HG02610 (cell line): Measurements from ENCODE around the gene KLK10.

Experiments used
- ATAC-seq: cut with Tn5 transposase; IDR thresholded peaks from one replicate; pipeline ENCODE4 v1.9.1; 2021; ENCODE audit warnings: mild to moderate bottlenecking, moderate library complexity; ENCODE audit not compliant: unreplicated experiment

Gene KLK10

GRCh38 chr19:51026554-51026831 lies 7.0 kb upstream of the KLK10 start, which contains the start of gene KLK11:
TSS of gene KLK11 (minus strand) at chr19:51026616. CDS start at chr19:51025631, 985 bp downstream.
- no peak for ATAC-seq

GRCh38 chr19:51025809-51026553 lies 6.5 kb upstream of the KLK10 start:
- ATAC-seq: no peak

DNA sequence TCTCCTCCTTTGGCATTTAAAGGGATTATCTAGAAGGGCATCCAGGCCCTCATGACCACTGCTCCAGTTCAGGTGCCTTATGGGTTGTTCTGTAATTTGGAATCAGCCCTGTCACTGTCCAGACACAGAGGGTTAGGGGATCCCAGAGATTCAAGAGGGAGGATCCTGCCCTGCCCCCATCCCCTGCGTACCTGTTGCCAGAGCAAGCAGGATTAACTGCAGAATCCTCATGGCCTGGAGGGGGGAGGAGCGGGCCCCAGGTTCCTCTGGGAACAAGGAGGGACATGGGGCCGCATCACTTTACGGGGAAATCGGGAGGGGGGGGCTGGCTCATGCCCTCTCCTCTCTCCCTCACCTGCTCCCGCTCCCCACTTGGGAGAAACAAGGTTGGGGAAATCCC lies 5.9 kb upstream of the KLK10 start:
- no peak for ATAC-seq

DNA sequence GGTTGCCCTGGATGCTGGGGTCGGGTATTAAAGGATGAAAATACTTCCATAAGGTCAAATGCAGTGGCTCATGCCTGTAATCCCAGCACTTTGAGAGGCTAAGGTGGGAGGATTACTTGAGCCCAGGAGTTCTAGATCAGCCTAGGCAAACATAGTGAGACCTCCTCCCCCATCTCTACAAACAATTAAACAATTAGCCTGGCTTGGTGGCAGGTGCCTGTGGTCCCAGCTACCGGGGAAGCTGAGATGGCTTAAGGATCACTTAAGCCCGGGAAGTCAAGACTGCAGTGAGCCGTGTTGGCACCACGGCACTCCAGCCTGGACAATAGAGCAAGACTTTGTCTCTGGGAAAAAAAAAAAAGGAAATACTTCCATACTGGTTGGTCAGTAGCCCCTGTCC lies 5.4 kb upstream of the KLK10 start:
- no peak for ATAC-seq

DNA sequence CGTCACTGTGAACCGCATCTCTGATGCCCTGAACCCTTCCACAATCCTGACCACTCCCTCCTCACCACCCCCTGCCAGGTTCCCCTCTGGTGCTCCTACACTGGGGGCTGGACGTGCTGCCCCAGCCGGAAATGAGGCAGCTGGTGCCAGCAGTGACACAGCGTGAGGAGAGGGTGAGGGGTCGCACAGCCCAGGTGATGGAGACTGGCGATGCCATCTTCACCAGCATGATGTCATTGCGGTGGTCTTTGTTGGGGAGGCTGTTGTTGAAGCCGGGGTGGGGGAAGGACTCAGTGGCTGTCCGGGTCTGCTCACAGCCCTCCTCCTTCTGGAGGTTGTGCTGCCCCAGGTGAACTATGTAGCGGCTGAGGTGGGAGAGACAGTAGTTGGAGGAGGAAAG lies 4.4 kb upstream of the KLK10 start:
- ATAC-seq: no peak

DNA sequence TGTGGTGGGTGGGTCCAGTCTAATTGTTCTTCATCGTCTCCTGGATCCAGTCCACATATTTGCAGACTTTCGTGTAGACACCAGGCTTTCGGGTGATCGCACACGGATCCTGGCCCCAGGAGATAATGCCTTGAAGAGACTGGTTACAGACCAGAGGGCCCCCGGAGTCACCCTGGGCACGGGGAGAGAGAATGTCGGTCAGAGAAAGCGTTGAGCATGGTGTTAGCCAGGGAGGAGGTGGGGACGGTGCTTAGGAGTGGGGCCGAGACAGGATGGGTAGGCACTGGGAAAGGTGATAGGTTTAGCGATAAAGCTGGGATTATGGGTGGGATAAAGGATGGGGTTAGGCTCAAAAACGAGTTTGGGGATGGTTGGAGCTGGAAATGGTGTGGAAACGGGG lies 3.0 kb upstream of the KLK10 start:
- ATAC-seq: no peak

- no peak for ATAC-seq
These were observed 1.6 kb upstream of the KLK10 start for GRCh38 chr19:51020988-51021651.

DNA sequence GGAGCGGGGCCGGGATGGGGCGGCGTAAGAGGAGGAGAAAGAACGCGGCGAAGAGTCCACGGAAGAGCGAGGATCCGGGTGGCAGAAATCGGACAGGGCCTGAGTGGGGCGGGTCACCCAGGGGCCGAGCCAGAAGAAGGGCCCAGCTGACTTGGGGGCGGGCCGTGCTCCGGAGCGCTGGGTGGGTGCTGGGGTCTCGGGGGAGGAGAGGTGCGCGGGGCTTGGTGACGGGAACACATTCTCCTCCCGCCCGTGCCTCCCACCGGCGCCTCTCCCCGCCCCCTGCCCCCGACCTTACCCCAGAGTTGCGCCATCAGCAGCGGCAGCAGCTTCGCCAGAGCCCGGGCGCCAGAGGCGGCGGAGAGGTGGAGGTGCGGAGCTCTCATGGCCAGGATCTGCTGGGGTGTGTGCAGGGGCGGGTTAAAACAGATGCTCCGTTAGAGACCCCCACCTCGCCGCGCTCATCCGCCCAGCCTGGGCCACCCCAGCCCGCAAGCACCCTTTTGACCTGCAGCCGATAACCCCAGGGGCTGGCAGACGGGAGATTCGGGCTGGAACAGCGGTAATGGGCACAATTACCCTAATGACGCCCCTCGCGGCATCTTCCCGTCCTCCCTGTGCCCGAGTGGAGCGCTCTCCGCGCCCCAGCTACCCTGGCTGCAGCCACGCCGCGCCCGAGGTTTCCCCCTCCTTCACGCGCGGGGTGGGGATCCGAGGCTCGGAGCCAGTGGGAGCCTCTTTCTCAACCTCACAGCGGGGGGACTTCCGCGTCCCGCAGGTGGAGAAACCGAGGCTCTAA lies 565 bp downstream of the KLK10 start:
- no peak for ATAC-seq

GRCh38 chr19:51016798-51017683 lies 2.5 kb downstream of the KLK10 start:
- ATAC-seq: no peak

DNA sequence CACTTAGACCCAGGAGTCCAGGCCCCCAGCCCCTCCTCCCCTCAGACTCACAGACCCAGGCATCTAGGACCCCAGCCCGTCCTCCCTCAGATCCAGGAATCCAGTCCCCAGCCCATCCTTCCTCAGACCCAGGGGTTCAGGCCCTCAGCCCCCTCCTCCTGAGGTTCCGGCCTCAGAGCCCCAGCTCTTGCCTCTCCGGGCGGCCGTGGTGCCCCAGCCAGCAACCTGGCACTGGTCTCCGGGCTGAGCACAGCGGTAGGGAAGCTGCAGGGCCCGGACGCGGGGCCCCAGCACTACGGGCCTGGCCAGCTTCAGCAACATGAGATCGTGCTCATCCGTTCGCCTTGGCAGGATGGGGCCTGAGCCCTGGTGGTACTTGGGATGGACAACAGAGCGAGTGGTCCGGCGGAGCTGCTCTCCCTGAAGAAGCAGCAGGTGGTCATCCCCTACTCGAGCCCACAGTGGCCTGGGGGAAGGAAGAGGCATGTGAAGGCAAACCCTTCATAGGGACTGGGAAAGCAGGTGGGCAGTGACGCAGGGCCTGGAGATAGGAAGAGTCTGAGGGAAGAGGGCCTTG lies 3.7 kb downstream of the KLK10 start:
- no peak for ATAC-seq

GRCh38 chr19:51014242-51014641 lies 5.3 kb downstream of the KLK10 start:
- ATAC-seq: no peak

- no peak for ATAC-seq
These were observed 6.8 kb downstream of the KLK10 start for GRCh38 chr19:51012661-51013190.

- no peak for ATAC-seq
These were observed 9.3 kb downstream of the KLK10 start for GRCh38 chr19:51010066-51010795.

GRCh38 chr19:51009061-51009891 lies 10.2 kb downstream of the KLK10 start:
- ATAC-seq: no peak

DNA sequence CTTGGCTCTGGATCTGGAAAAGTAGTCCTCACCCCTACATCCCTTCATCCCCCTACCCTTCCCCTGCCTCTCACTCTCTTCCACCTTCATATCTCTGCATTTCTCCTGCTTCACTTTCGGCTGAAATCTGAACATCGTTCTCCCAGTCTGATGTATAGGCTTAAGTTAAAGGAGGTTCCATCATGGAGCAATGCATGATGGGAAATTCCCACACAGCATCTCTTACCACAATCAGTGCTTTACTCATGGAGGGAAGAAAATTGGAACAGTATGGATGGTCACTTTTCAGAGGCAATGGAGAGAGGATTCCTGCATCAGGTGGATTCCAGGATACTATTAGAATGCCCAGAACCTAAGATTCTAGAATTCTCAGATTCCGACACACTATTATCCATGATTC lies 12.0 kb downstream of the KLK10 start:
- no peak for ATAC-seq

- no peak for ATAC-seq
These were observed 13.1 kb downstream of the KLK10 start for GRCh38 chr19:51006406-51006805.

DNA sequence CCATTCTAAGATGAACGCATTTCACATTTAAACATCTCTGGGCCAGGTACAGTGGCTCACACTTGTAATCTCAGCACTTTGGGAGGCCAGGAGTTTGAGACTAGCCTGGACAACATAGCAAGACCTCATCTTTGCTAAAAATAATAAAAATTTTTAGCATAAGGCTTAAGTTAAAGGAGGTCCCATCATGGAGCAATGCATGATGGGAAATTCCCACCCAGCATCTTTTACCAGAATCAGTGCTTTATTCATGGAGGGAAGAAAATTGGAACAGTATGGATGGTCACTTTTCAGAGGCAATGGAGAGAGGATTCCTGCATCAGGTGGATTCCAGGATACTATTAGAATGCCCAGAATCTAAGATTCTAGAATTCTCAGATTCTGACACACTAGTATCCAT lies 14.3 kb downstream of the KLK10 start:
- ATAC-seq: no peak

- no peak for ATAC-seq
These were observed 16.2 kb downstream of the KLK10 start for GRCh38 chr19:51003316-51003715.
